Activated CD4-positive, alpha-beta T cell treated with anti-CD3 and anti-CD28 coated beads for 1 hour (primary cell): ENCODE results near the gene TWIST2.

Source experiments
- DNase-seq: peaks from one replicate; pipeline ENCODE4 v3.0.0-alpha.2; 2020

Gene TWIST2

DNA sequence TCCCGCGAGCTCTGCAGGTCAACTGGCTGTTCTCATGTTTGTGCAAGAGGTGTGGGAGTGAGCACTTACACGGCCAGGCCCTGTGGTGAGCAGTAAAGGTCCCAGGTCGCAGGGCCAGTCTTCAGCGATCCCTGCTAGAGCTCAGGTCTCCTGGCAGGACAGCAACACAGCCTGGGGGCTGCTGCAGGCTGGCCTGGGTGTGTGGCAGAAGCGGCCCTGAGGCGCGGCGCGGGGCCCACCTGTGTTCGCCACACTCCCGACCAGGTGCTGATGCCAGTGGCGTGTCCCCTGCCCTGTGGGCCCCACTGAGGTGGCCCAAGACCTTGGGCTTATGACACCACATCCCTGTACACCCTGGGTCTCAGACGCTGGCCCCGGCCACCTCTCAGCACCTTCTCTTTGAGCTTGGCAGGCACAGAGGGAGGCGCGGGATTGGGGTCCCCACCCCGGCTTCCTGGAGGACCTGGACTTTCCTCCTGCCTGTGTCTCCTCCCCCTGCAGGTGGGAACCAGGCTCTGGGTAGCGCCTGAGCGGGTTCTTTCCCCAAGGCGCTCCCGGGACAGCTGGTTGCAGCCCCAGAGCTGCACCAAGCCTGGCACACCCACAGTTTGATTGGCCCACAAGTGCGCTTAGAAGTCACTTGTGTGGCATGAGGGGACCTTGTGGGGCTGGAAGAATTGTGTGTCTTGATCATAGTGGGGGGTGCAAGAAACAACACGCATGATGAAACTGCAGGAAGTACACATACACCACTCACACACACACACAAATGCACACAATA lies 59.2 kb downstream of the TWIST2 start:
- no peak for DNase-seq

DNA sequence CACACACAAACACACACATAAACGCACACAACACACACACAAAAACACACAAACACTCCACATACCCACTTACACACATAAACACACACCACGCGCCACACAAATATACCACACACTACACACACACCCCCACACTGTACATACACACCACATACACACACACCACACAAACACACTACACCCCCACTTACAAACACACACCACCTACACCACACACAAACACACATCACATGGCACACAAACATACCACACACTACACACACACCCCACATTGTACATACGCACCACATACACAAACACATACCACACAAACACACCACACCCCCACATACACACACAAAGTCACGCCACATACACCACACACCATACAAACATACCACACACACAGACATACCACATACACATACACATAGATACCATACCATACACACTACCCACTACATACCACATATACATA lies 59.9 kb downstream of the TWIST2 start:
- DNase-seq, result no peak

DNA sequence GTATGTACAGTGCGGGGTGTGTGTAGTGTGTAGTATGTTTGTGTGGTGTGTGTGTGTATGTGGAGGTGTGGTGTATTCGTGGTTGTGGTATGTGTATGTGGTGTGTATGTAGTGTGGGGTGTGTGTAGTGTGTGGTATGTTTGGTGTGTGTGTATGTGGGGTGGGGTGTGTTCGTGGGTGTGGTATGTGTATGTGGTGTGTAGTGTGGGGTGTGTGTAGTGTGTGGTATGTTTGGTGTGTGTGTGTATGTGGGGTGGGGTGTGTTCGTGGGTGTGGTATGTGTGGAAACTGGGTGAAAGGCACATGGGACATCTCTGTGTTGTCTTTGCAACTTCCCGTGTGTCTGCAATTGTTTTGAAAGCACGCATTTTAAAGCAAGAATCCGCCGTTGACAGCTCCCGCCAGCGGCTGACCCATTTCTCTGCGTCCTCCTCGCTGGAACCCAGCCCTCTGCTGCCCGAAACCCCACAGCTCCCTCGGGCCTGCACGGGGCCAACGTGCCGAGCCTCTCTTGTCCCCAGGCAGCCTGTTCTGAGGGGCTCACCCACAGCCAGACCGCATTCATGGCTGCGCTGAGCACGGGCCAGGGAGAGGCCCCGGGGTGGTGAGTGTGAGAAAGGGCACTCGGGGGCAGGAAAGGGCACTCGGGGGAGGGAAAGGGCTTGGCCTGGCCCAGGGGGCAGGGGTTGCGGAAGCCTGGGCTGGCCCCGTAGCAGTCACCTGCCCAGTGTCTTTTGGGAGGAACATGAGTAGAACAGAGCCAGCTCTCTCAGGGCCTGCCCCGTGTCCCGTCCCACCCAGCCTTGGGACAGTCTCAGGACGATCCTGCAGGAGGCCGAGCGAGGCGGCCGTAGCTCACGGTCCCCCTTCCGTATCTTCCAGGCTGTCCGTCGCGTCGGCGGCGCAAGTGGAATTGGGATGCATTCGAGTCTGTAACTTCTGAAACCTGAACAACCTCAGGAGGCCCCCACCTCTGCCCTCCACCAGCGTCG lies 61.4 kb downstream of the TWIST2 start:
- no peak for DNase-seq

DNA sequence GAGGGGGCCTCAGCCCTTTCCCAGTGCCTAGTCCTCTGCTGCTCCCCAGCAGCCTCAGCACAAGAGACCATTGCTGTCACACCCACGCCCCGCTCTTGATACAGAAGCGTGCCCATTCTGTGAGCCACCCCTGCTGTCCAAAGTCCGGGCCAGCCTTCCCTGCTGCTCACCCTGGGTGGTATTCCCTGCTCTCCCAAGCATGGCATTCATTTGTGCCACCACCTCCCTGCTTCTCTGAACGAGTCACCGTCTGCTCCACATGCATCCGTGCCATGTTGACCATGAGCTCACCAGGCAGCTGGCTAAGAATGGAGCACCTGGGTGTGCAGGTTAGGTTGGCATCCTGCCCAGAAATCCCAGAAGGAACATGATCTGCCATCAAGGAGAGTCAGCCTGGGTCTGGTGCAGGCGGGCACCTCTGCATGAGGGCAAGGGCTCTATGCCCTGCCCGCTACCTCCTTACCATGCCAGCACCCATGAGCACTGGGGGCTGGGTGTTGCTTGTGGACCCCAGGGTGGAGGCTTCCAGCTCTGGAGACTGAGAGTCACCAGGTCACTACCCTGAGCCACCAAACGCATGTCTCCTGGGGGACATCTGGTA lies 63.0 kb downstream of the TWIST2 start:
- DNase-seq, result no peak

DNA sequence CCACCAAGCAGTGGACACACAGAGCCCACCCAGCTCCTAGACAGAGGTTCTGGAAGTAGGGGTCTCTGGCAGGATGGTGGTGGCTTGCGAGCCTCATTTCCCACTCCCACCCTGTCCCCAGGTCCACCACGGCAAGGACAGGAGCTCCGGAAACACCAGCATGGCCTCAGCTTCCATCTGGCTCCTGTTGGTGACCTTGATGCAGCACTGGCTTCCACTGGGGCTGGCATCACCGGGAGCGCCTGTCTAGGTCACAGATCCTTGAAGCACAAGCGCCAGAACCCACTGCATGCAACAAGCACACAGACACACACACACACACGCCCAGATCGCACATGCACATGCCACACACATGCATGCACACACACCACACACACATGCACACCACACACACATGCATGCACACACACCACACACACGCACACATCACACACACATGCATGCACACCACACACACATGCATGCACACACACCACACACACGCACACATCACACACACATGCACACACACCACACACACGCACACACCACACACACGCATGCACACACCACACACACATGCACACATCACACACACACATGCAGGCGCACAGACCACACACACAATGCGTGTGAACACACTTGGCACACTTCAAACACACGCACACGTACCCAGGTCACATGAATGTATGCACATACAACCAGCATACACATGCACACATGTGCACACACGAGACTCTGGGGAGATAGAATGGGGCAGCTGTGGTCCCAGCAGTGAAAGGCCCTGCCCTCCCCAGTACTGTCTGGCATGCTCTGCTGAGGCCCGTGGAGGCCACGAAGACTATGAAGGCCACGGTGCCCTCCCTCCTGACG lies 63.7 kb downstream of the TWIST2 start:
- no peak for DNase-seq

- no peak for DNase-seq
Measured at GRCh38 chr2:238912228-238912915, 64.5 kb downstream of the TWIST2 start.

GRCh38 chr2:238912916-238913875 lies 65.3 kb downstream of the TWIST2 start:
- no peak for DNase-seq

GRCh38 chr2:238913931-238914647 lies 66.2 kb downstream of the TWIST2 start:
- DNase-seq, result no peak

DNA sequence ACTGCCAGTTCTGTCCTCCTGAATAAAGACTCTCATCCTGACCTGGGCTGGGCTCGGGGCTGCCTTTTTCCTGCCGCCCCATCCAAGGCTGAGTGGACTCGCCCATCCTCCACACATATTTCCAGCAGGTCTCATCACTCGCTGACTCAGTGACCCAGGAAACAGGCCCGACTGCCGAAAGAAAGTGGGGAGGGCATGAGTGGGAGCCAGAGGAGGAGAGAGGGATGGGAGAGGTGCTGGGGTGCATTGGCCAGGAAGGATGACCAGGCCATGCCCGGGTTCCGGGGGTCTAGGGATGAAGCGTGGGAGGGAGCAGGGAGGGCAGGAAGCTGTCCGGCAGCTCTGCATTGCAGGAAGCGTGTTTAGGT lies 66.7 kb downstream of the TWIST2 start:
- no peak for DNase-seq

GRCh38 chr2:238915196-238915595 lies 67.3 kb downstream of the TWIST2 start:
- no peak for DNase-seq

- DNase-seq, result no peak
Measured at GRCh38 chr2:238915596-238915995, 67.7 kb downstream of the TWIST2 start.

- DNase-seq, result no peak
Measured at GRCh38 chr2:238916176-238916874, 68.4 kb downstream of the TWIST2 start.

DNA sequence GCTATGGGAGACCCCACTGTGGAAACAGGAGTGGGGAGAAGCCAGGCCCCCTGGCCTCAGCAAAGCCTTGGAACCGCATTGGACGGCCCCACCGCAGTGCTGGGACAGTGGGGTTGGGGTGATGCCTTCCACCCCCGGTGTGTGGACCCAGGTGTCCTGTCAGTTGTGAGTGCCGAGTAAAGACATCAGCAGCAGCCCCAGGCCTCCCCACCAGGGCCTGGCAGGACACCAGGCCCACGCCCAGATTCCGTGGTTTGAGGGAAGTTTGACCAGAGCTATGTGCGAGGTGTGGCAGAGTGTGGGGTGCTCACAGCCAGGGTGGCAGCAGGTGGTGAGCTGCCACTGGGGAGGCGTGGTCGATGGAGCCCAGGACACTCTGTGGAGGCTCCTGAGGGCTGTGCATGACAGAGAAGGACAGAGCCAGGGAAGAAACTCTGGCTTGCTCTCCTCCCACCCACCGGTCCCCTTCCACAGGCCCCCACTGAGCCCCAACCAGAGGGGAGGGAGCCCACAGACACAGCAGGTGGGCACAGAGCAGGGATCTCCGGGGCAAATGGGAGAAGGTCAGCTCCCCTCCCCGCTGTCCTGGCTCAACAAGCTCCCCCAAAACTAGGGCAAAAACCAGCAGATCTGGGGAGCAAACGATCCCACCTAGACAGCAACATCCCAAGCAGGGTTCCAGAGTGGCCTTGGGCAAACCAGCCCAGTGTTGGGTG lies 69.1 kb downstream of the TWIST2 start:
- no peak for DNase-seq

GRCh38 chr2:238919307-238919706 lies 71.4 kb downstream of the TWIST2 start:
- DNase-seq, result no peak

- DNase-seq, result no peak
Measured at GRCh38 chr2:238920053-238920452, 72.2 kb downstream of the TWIST2 start.

GRCh38 chr2:238920601-238921001 lies 72.7 kb downstream of the TWIST2 start:
- no peak for DNase-seq

GRCh38 chr2:238921259-238921658 lies 73.4 kb downstream of the TWIST2 start:
- DNase-seq, result no peak

- DNase-seq, result no peak
Measured at GRCh38 chr2:238921681-238922319, 73.9 kb downstream of the TWIST2 start.
